A549 (cell line): ENCODE results near the gene SCAMP1. TPM values are rescaled to one million over a fixed set of nuclear protein-coding genes. Genes with fewer than 3 reads are reported as not detected.

Source experiments
- ATAC-seq, 2 experiments: fragments of 200-7000 bp in 1 of 2; fragments of >200 bp in 1 of 2; cut with Nextera tagmentation in 1 of 2; cut with Tn5 transposase in 1 of 2; 3 replicates each; pipeline versions ENCODE4 v1.8.0 to v1.9.1; 2018 to 2020; ENCODE audit warnings: mild to moderate bottlenecking in 1 of 2, moderate library complexity in 1 of 2
- CTCF ChIA-PET: fragments of 300-600 bp; sonication (Branson Sonifier 250); formaldehyde crosslinking; extraction: SDS; loops from one replicate; lab custom pipeline; 2021; ENCODE audit warnings: antibody characterized with exemption, inconsistent platforms; lab: Yijun Ruan, JAX
- POLR2A ChIA-PET: fragments of 350-600 bp; formaldehyde crosslinking; extraction: SDS; loops from one replicate; lab custom pipeline; 2021; ENCODE audit warnings: antibody characterized with exemption, inconsistent platforms; lab: Yijun Ruan, JAX
- DNase-seq, 2 experiments: peaks; one replicate each; pipeline versions ENCODE4 v3.0.0 to v3.0.0-alpha.2; 2011 to 2016; ENCODE audit warnings: low read depth in 1 of 2, low spot score in 1 of 2
- FAIRE-seq: peaks from 2 replicates; lab custom pipeline; 2011; peaks lifted over from hg19 to GRCh38; lab: Jason Lieb, UNC
- H3K27ac ChIP-seq, 2 experiments: fragments of >200 bp; sonication (Bioruptor Twin); formaldehyde crosslinking; 3 replicates each; pipeline ENCODE4 v1.5.1; 2016 to 2017
- H3K4me1 ChIP-seq: fragments of >200 bp; sonication (Bioruptor Twin); formaldehyde crosslinking; 3 replicates; pipeline ENCODE4 v1.6.1; 2016
- H3K4me2 ChIP-seq: fragments of >200 bp; sonication (Bioruptor Twin); formaldehyde crosslinking; 3 replicates; pipeline ENCODE4 v1.6.1; 2016
- H3K4me3 ChIP-seq: fragments of >200 bp; sonication (Bioruptor Twin); formaldehyde crosslinking; 3 replicates; pipeline ENCODE4 v1.5.1; 2016
- H3K9me3 ChIP-seq: fragments of >200 bp; sonication (Bioruptor Twin); formaldehyde crosslinking; 3 replicates; pipeline ENCODE4 v1.6.1; 2016
- CBX2 ChIP-seq: fragments of 200-600 bp; sonication (generic); IDR thresholded peaks from 2 replicates; pipeline ENCODE4 v1.6.1; 2016; ENCODE audit warnings: low read depth, mild to moderate bottlenecking, borderline replicate concordance
- CEBPB ChIP-seq, 2 experiments: fragments of >200 bp in 1 of 2; sonication (Bioruptor Twin) in 1 of 2; formaldehyde crosslinking in 1 of 2; IDR thresholded peaks; 2 replicates each; pipeline ENCODE4 v1.6.1; 2012 to 2016
- CTCF ChIP-seq: fragments of >200 bp; sonication (Bioruptor Twin); formaldehyde crosslinking; IDR thresholded peaks from 3 replicates; pipeline ENCODE4 v1.5.1; 2016
- EHF ChIP-seq: fragments of 250-450 bp; sonication (Bioruptor Pico); IDR thresholded peaks from 2 replicates; pipeline ENCODE4 v1.5.0; 2020; ENCODE audit warnings: mild to moderate bottlenecking
- FOSB ChIP-seq: fragments of 250-450 bp; sonication (Bioruptor Pico); IDR thresholded peaks from 2 replicates; pipeline ENCODE4 v1.5.0; 2020; ENCODE audit warnings: mild to moderate bottlenecking, moderate library complexity
- HDAC2 ChIP-seq: fragments of 200-600 bp; sonication (generic); IDR thresholded peaks from 2 replicates; pipeline ENCODE4 v1.6.1; 2016
- JUNB ChIP-seq: fragments of >200 bp; sonication (Bioruptor Twin); formaldehyde crosslinking; IDR thresholded peaks from 2 replicates; pipeline ENCODE4 v1.6.1; 2016
- KDM1A ChIP-seq: fragments of 200-600 bp; sonication (generic); IDR thresholded peaks from 2 replicates; pipeline ENCODE4 v1.6.1; 2016; ENCODE audit warnings: low read depth, mild to moderate bottlenecking
- MAFK ChIP-seq: fragments of 450-650 bp; IDR thresholded peaks from 2 replicates; pipeline ENCODE4 v1.6.1; 2014; ENCODE audit not compliant: partially characterized antibody
- MAX ChIP-seq: IDR thresholded peaks from 2 replicates; pipeline ENCODE4 v1.6.1; 2012
- NFE2L2 ChIP-seq: fragments of 150-350 bp; conservative IDR thresholded peaks from 2 replicates; pipeline ENCODE4 v1.6.1; 2014; ENCODE audit warnings: low read length
- NPAS2 ChIP-seq: fragments of 250-450 bp; sonication (Bioruptor Pico); IDR thresholded peaks from 2 replicates; pipeline ENCODE4 v1.8.0; 2022; ENCODE audit warnings: mild to moderate bottlenecking, moderate library complexity, borderline replicate concordance
- RARB ChIP-seq: fragments of 250-450 bp; sonication (Bioruptor Pico); IDR thresholded peaks from 2 replicates; pipeline ENCODE4 v1.8.0; 2021; ENCODE audit warnings: mild to moderate bottlenecking, moderate library complexity
- RCOR1 ChIP-seq: fragments of 150-350 bp; IDR thresholded peaks from 2 replicates; pipeline ENCODE4 v1.6.1; 2014; ENCODE audit warnings: antibody characterized with exemption, low read length, low read depth
- WGBS: methylation state at CpG from one replicate; pipeline ENCODE4 v1.1.6; 2017; ENCODE audit errors: missing lambda C conversion rate; 5-methylcytosine and 5-hydroxymethylcytosine counted together
- polyA plus RNA-seq, 4 experiments: library from polyadenylated mRNA; depleted of rRNA in 3 of 4; stranded (reverse); fragments of >200 nt; fragmentation: RNase III in 1 of 4; extraction: RNeasy Plus Mini Kit Qiagen cat#74134 plus additional on column Dnase treatment in 1 of 4; gene quantifications; 2 replicates in 3 of 4; 3 replicates in 1 of 4; pipeline ENCODE4 v1.2.3, GENCODE V29; 2011 to 2017
- TF ChIP-seq, protein P1 (sequence below): IDR thresholded peaks from 2 replicates; pipeline ENCODE4 v1.6.1; 2012
- TF ChIP-seq, protein P2 (sequence below): fragments of 250-450 bp; sonication (Bioruptor Pico); IDR thresholded peaks from 2 replicates; pipeline ENCODE4 v1.5.0; 2021; ENCODE audit warnings: mild to moderate bottlenecking, moderate library complexity, borderline replicate concordance

The SCAMP1 gene
- polyA plus RNA-seq, 2 of the 4 experiments (the other 2 are of a cell fraction): 23.8 to 42.2 TPM

DNA sequence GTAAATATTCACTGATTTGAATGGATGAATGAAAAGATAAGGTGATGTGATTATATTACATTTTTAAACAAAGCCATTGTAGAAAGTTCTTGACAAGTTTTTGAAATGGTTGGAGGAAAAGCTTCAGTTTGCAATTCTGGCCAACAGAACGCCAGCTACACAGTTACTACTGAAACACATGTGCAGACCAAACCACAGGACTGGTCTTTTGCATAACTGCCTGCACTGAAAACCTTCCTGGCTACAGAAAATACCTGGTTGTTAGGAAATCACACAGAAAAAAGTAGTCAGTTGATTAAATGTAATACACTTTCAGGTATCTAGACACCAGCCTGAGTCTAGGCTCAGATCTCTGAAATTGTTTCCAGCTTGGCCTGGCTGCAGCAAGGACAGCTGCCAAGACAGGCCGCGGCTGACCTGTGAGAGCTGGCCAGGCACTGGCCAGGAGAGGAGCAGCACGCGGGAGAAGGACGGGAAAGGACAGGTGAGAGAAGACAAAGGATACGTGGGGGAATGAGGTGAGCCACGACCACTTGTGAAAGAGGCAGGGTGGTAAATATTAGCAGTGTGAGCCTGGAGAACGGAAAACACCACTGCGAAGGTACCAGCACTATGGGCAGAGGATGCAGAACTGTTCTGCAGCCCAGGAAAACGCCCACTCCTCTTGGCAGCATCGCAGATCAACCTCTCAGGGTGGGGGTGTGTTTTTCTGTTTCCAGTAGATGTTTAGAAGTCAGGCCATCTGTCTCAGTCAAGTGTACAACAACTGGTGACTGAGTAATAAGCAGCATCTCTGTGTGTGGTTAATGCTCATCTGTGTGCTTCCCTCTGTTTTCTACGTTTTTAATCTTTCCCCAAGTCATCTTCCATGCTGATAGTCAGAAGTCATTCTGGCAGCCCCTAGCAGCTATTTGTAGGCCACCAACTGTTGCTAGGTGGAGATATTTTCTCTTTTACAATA lies 137.4 kb downstream of the SCAMP1 start:
- ChIA-PET POLR2A (no interaction called here), CTCF (interaction anchor here (2.7 kb wide), 1 partner anchor 15 kb away, joined by 9 read pairs; no protein-coding TSS in a partner anchor)
- ATAC-seq (no peak), FAIRE-seq (no peak), DNase-seq (no peak)
- Histone ChIP-seq H3K4me2 (no peak overlapping the region), H3K27ac (no peak overlapping the region; a peak in 1 of 6 replicates), H3K4me3 (no peak overlapping the region), H3K9me3 (no peaks in the 10 kb centered on the region), H3K4me1 (peaks cover 13% of the 10 kb centered on the region; the same call in 2 of the 3 replicates)
- 93% methylated on average over 13 of the region's 13 CpGs for WGBS
- no peak for TF ChIP-seq CEBPB (IDR thresholded peaks at IDR 0.05)
- TF ChIP-seq FOSB (CRISPR knock-in tag): no peak
- TF ChIP-seq CTCF: no peak
- TF ChIP-seq RARB (CRISPR knock-in tag): no peak
- TF ChIP-seq, protein P1, sequence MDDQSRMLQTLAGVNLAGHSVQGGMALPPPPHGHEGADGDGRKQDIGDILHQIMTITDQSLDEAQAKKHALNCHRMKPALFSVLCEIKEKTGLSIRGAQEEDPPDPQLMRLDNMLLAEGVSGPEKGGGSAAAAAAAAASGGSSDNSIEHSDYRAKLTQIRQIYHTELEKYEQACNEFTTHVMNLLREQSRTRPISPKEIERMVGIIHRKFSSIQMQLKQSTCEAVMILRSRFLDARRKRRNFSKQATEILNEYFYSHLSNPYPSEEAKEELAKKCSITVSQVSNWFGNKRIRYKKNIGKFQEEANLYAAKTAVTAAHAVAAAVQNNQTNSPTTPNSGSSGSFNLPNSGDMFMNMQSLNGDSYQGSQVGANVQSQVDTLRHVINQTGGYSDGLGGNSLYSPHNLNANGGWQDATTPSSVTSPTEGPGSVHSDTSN: no peak

- Histone ChIP-seq H3K4me2 (no peak overlapping the region), H3K27ac (no peak overlapping the region), H3K4me1 (peaks cover 16% of the 10 kb centered on the region; the same call in 2 of the 3 replicates), H3K9me3 (no peaks in the 10 kb centered on the region), H3K4me3 (no peak overlapping the region)
- ChIA-PET CTCF (no interaction called here), POLR2A (no interaction called here)
- ATAC-seq (no peak), FAIRE-seq (no peak), DNase-seq (no peak)
- TF ChIP-seq MAX (no peak), JUNB (no peak), HDAC2 (no peak), NPAS2 (no peak), CBX2 (no peak), KDM1A (no peak), MAFK (no peak), RCOR1 (no peak), EHF (CRISPR knock-in tag) (no peak), NFE2L2 (no peak)
- TF ChIP-seq, protein P2, sequence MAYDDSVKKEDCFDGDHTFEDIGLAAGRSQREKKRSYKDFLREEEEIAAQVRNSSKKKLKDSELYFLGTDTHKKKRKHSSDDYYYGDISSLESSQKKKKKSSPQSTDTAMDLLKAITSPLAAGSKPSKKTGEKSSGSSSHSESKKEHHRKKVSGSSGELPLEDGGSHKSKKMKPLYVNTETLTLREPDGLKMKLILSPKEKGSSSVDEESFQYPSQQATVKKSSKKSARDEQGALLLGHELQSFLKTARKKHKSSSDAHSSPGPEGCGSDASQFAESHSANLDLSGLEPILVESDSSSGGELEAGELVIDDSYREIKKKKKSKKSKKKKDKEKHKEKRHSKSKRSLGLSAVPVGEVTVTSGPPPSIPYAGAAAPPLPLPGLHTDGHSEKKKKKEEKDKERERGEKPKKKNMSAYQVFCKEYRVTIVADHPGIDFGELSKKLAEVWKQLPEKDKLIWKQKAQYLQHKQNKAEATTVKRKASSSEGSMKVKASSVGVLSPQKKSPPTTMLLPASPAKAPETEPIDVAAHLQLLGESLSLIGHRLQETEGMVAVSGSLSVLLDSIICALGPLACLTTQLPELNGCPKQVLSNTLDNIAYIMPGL (CRISPR knock-in tag): no peak
- TF ChIP-seq, protein P1: no peak
- WGBS: 85% methylated on average over 1 of the region's 1 CpG
These were observed 139.1 kb downstream of the SCAMP1 start for GRCh38 chr5:78499485-78499884.
